ENCODE measurements around the gene ATP2A1.

DNA sequence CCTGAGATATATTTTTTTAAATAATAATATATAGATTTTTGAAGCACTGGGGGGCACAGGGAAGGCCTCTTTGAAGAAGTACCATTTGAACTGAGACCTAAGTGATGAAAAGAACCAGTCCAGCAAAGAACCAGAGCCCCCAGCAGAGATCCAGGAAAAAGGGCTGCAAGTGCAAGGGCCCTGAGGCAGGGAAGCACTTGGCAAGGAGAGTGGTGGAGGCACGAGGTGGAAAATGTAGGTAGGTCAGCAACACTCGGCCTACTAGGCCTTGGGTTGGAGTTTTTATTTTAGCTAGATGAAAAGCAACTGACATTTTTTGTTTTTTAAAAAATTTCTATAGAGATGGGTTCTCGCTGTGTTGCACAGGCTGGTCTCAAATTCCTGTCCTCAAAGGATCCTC is 51.9 kb downstream of the ATP2A1 start:
- TF ChIP-seq YY1 (IDR thresholded peaks at IDR 0.05; ENCODE audit: low read depth) = no peak
- no peak for TF ChIP-seq TAF1 (IDR thresholded peaks at IDR 0.05; ENCODE audit: low read depth)
- no peak for TF ChIP-seq NFIC (IDR thresholded peaks at IDR 0.05)
- TF ChIP-seq RAD21 (IDR thresholded peaks at IDR 0.05; ENCODE audit: low read depth) = no peak
- TF ChIP-seq CREB1 (IDR thresholded peaks at IDR 0.05; ENCODE audit: low read depth) = no peak
- TF ChIP-seq CEBPB (IDR thresholded peaks at IDR 0.05) = no peak
- no peak for TF ChIP-seq EGR1 (IDR thresholded peaks at IDR 0.05)
- TF ChIP-seq MAX (IDR thresholded peaks at IDR 0.05) = no peak
